ENCODE measurements around the gene RAB3C.

DNA sequence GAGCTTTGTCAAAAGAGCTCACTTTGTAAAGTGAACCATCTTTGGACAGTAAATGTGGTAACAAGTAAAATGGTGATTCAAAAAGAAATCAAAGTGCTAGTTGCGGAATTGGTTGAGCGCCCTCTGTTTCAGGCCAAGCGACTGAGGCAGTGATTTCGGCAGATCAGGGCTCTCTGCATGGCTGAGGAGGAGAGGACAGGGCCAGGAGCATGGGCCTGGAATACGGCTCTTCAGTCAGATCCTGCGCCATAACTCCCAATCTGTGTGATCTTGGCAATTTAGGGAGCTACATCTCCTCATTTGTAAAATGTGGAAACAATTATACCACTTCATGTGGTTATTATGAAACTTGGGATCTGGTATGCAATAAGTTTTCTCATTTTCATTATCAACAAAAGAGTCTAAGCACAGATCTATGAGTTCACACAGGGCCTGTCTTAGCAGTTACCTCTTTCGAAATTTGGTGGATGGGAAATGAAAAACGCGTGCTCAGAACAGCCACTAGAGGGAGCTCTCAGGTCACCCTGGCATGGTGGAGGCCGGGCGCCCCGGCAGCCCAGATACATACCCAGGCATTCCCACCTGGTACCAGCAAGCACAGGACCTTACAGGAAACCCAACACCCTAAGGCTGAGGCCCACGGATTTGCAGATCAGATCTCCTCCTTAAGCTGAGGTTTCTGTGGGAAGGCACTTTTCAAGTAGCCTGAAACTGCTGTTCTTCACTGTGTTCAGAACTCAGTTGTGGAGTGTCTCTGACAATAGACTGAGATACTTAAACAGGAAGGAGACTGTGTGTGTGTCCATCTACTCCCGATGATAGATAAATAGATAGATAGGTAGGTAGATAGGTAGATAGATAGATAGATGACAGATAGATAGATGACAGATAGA lies 303.7 kb downstream of the RAB3C start:
- TF ChIP-seq POLR2A (IDR thresholded peaks at IDR 0.05), result no peak
- TF ChIP-seq, protein P1, sequence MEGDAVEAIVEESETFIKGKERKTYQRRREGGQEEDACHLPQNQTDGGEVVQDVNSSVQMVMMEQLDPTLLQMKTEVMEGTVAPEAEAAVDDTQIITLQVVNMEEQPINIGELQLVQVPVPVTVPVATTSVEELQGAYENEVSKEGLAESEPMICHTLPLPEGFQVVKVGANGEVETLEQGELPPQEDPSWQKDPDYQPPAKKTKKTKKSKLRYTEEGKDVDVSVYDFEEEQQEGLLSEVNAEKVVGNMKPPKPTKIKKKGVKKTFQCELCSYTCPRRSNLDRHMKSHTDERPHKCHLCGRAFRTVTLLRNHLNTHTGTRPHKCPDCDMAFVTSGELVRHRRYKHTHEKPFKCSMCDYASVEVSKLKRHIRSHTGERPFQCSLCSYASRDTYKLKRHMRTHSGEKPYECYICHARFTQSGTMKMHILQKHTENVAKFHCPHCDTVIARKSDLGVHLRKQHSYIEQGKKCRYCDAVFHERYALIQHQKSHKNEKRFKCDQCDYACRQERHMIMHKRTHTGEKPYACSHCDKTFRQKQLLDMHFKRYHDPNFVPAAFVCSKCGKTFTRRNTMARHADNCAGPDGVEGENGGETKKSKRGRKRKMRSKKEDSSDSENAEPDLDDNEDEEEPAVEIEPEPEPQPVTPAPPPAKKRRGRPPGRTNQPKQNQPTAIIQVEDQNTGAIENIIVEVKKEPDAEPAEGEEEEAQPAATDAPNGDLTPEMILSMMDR (IDR thresholded peaks at IDR 0.05), result peak; percentile 75 to 86 (median 81)
